Subcutaneous adipose tissue (tissue), 4 donors: ENCODE results near the gene KRT3. TPM values are rescaled to one million over a fixed set of nuclear protein-coding genes. Genes with fewer than 3 reads are reported as not detected.

Source experiments
- CTCF ChIP-seq: fragments of 450-650 bp; IDR thresholded peaks from one replicate; pipeline ENCODE4 v1.5.1; 2016; ENCODE audit warnings: low read depth, mild to moderate bottlenecking, control low read depth, antibody characterized with exemption, moderate library complexity
- total RNA-seq, 4 donors: library from RNA; depleted of rRNA; stranded (reverse); fragments of >200 nt; gene quantifications; one replicate each; pipeline ENCODE4 v1.1.0, GENCODE V29; 2016

KRT3 gene
- total RNA-seq, 4 donors from 2014 or later: not detected

GRCh38 chr12:52798671-52799504 is 3.0 kb upstream of the KRT3 start:
- TF ChIP-seq CTCF: no peak

GRCh38 chr12:52798003-52798670 is 2.2 kb upstream of the KRT3 start:
- no peak for TF ChIP-seq CTCF

- TF ChIP-seq CTCF: no peak
These were observed 1.6 kb upstream of the KRT3 start for GRCh38 chr12:52797529-52797894.

GRCh38 chr12:52796839-52797528 is 1.1 kb upstream of the KRT3 start:
- TF ChIP-seq CTCF: no peak

- no peak for TF ChIP-seq CTCF
These were observed 495 bp upstream of the KRT3 start for GRCh38 chr12:52796429-52796794.

- TF ChIP-seq CTCF: no peak
These were observed 1.2 kb downstream of the KRT3 start for GRCh38 chr12:52794479-52795331.
